SK-N-SH (cell line): ENCODE results near the gene PIK3R3.

Source experiments
- ELF1 ChIP-seq: IDR thresholded peaks from 2 replicates; pipeline ENCODE4 v1.4.0; 2012
- FOXJ3 ChIP-seq: sonication (generic); formaldehyde crosslinking; IDR thresholded peaks from 2 replicates; pipeline ENCODE4 v1.5.1; 2020; ENCODE audit warnings: mild to moderate bottlenecking, missing genetic modification reagents
- POLR2AphosphoS5 ChIP-seq: IDR thresholded peaks from 2 replicates; pipeline ENCODE4 v1.6.1; 2012; ENCODE audit warnings: low read depth, low read length
- RXRA ChIP-seq: IDR thresholded peaks from 2 replicates; pipeline ENCODE4 v1.4.0; 2012; ENCODE audit warnings: low read depth, mild to moderate bottlenecking, borderline replicate concordance

DNA sequence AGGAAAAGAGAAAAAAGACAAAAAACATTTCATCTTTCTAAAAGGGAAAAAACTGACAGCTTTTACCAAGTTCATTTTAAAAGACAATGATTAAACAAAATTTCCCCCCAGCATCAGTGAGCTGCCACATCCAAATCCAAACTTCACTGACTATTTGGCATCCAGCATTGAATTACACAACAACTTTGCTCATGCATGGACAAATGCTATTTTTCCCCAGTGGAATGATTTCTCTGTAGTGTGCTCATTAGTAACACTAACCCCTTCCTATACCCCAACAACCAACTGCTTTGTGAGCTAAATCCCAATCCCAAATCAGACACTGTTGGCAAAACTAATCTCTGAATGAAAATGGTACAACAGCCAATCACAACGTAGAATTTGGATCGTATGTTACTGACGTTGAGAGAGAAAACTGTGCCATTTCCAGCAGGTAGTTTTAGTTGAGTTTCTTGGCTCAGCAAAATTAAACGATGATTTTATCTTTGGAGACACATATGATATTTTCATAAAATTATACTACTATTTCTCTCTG, 37.9 kb downstream of the PIK3R3 start:
- no peak for TF ChIP-seq FOXJ3 (CRISPR knock-in tag)
- TF ChIP-seq POLR2AphosphoS5 = no peak
- TF ChIP-seq RXRA = no peak
- no peak for TF ChIP-seq ELF1
